Stomach (tissue), 9 donors: Measurements from ENCODE around the gene FGR. TPM values are rescaled to one million over a fixed set of nuclear protein-coding genes. Genes with fewer than 3 reads are reported as not detected.
A peak's percentile ranks its signal among the peaks of the same experiment; 100 is the strongest.

ENCODE experiments used
- DNase-seq, 2 donors: peaks; one replicate each; pipeline versions ENCODE4 v3.0.0 to v3.0.0-alpha.2; 2013 to 2019
- H3K27ac ChIP-seq, 5 donors: fragments of 200-600 bp in 4 of 5; sonication (generic) in 4 of 5; one replicate each; pipeline ENCODE4 v1.5.1; 2013 to 2019; ENCODE audit warnings: mild to moderate bottlenecking in 1 of 5, moderate library complexity in 1 of 5
- H3K27me3 ChIP-seq, 3 donors: fragments of 200-600 bp; sonication (generic); one replicate each; pipeline ENCODE4 v1.5.1; 2017 to 2019; ENCODE audit warnings: mixed run types in 1 of 3
- H3K36me3 ChIP-seq, 4 donors: fragments of 200-600 bp; sonication (generic); 1 replicate in 3 of 4; 2 replicates in 1 of 4; pipeline ENCODE4 v1.5.1; 2016 to 2019
- H3K4me1 ChIP-seq, 4 donors: fragments of 200-600 bp; sonication (generic); one replicate each; pipeline ENCODE4 v1.5.1; 2016 to 2019
- H3K4me3 ChIP-seq, 4 donors: fragments of 200-600 bp; sonication (generic) in 3 of 4; one replicate each; pipeline ENCODE4 v1.5.1; 2016 to 2019; ENCODE audit warnings: mild to moderate bottlenecking in 1 of 4
- H3K9me3 ChIP-seq, 4 donors: fragments of 200-600 bp; sonication (generic); one replicate each; pipeline ENCODE4 v1.5.1; 2016 to 2019
- CTCF ChIP-seq, 7 experiments: fragments of 450-650 bp in 4 of 7; fragments of 200-600 bp in 3 of 7; sonication (generic) in 3 of 7; IDR thresholded peaks; one replicate each; pipeline ENCODE4 v1.5.1; 2016 to 2019; ENCODE audit warnings: antibody characterized with exemption in 7 of 7, control low read depth in 2 of 7, mild to moderate bottlenecking in 1 of 7
- EP300 ChIP-seq: sonication (generic); formaldehyde crosslinking; IDR thresholded peaks from one replicate; pipeline ENCODE4 v1.6.1; 2017; ENCODE audit warnings: antibody characterized with exemption
- POLR2A ChIP-seq, 4 donors: fragments of 450-650 bp; IDR thresholded peaks; one replicate each; pipeline ENCODE4 v1.6.1; 2016; ENCODE audit warnings: antibody characterized with exemption in 4 of 4, control low read depth in 2 of 4, mild to moderate bottlenecking in 1 of 4, moderate library complexity in 1 of 4
- POLR2AphosphoS5 ChIP-seq, 3 donors: sonication (generic); formaldehyde crosslinking; IDR thresholded peaks; one replicate each; pipeline ENCODE4 v1.6.1; 2016; ENCODE audit warnings: antibody characterized with exemption in 3 of 3
- WGBS, 5 donors: extraction: QIAGEN DNeasy Blood & Tissue Kit in 3 of 5; methylation state at CpG; one replicate each; pipeline versions ENCODE4 v1.1.5 to v1.1.7; 2013 to 2018; 5-methylcytosine and 5-hydroxymethylcytosine counted together
- intact Hi-C: fragments of 100-400 bp; cut with DNase I; formaldehyde crosslinking; loops from one replicate; pipeline ENCODE4 v1.15.1; 2023; ENCODE audit warnings: low total_unique reads
- polyA plus RNA-seq, 3 donors: library from polyadenylated mRNA; stranded (reverse); fragments of 200-250 nt; gene quantifications; one replicate each; pipeline ENCODE4 v1.2.3, GENCODE V29; 2013
- total RNA-seq, 5 donors: library from RNA; depleted of rRNA; stranded (reverse); fragments of >200 nt; gene quantifications; one replicate each; pipeline versions ENCODE4 v1.1.0 to v1.2.3, GENCODE V29; 2014 to 2016
- donor health status: healthy with polysubstance abuse.
- donor health status: Bipolar disorder and iron deficiency.
- donor health status: healthy.

The FGR gene
- total and polyA plus RNA-seq, 8 donors, result 3.1 to 9.9 (median 6.8) TPM; not detected in 2

DNA sequence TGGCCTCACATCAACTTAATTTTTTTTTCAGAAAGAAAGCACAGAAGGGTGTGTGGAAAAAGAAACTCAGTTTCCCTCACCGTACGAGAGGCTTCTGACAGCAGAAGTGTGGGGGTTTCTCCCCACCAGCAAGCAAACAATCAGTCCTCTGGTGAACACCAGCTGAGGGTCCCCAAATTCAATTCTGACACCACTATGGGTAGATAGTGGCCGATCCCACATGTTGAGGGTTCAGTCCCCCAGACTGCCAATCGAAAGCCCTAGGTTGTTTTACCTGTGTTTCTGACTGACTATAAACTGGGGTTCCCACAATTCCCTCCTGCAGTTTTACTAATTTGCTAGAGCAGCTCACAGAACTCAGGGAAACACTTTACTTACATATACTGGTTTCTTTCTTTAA lies 34.9 kb upstream of the FGR start:
- Histone ChIP-seq H3K9me3 (no peaks in the 10 kb centered on the region), H3K36me3 (peaks cover 0 to 22% (median 7%) of the 10 kb centered on the region in 4 donors), H3K4me1 (peaks cover 19 to 43% (median 34%) of the 10 kb centered on the region in 4 donors), H3K4me3 (peak overlapping the region in 1 of 4 donors; percentile 51), H3K27me3 (no peaks in the 10 kb centered on the region), H3K27ac (peak overlapping the region in 1 of 5 donors; percentile 57)
- no peak for DNase-seq
- WGBS, 5 donors, result 63 to 79% (median 71%) methylated on average over 4 of the region's 4 CpGs
- intact Hi-C loops, result loop anchor here (10.0 kb wide), 1 partner anchor 55 kb away; the partner anchor contains the start of gene FAM76A
- TF ChIP-seq POLR2A (IDR thresholded peaks at IDR 0.05) (no peak), EP300 (no peak), CTCF (IDR thresholded peaks at IDR 0.05) (no peak), POLR2AphosphoS5 (IDR thresholded peaks at IDR 0.05) (no peak)

DNA sequence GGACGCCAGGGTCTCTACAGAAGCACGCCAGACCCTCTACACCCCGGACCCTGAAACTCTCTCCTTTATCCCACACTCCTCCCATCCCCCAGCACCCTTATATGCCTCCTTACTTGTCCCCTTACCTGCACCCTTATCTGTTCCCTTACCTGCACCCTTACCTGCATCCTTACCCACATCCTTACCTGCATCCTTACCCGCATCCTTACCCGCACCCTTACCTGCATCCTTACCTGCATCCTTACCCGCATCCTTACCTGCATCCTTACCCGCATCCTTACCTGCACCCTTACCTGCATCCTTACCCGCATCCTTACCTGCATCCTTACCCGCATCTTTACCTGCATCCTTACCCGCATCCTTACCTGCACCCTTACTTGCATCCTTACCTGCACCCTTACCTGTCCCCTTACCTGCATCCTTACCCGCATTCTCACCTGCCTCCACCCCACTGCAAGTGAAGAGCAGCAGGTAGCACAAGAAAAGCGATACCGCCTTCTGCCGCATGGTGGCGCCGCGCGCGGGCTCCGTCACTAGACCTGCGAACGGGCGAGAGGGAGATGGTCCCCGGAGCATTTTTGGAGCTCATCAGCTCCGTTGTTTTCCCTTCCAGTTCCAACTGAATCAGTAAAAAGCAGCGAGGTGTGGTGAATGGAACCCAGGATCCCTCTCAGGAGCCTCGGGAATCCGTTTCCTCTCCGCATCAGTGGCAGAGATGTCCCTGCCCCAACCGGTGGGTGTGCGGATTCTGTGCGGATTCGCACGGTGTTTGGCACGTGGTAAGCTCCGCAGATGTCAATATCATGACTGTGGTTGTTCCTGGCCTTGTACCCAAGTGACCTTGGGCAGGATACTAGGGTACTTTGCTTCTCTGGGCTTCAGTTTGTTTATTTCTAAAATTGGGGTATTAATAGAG lies 34.1 kb upstream of the FGR start:
- Histone ChIP-seq H3K4me3 (peak overlapping the region; percentile 40 to 51 (median 42)), H3K27ac (peak overlapping the region in 3 of 5 donors; percentile 16 to 57 (median 36)), H3K27me3 (no peaks in the 10 kb centered on the region), H3K4me1 (peaks cover 19 to 43% (median 34%) of the 10 kb centered on the region in 4 donors), H3K9me3 (no peaks in the 10 kb centered on the region), H3K36me3 (peaks cover 0 to 22% (median 7%) of the 10 kb centered on the region in 4 donors)
- DNase-seq, result peak; percentile 86 to 93
- TF ChIP-seq EP300 (no peak), POLR2A (IDR thresholded peaks at IDR 0.05) (no peak), POLR2AphosphoS5 (IDR thresholded peaks at IDR 0.05) (peak in 1 of 3 donors; percentile 69), CTCF (IDR thresholded peaks at IDR 0.05) (peak in 5 of 7 experiments; percentile 75 to 92 (median 90))
- WGBS, 5 donors, result 13 to 16% (median 14%) methylated on average over 36 of the region's 36 CpGs
- intact Hi-C loops, result loop anchor here (10.0 kb wide), 1 partner anchor 56 kb away; the partner anchor contains the start of gene FAM76A

DNA sequence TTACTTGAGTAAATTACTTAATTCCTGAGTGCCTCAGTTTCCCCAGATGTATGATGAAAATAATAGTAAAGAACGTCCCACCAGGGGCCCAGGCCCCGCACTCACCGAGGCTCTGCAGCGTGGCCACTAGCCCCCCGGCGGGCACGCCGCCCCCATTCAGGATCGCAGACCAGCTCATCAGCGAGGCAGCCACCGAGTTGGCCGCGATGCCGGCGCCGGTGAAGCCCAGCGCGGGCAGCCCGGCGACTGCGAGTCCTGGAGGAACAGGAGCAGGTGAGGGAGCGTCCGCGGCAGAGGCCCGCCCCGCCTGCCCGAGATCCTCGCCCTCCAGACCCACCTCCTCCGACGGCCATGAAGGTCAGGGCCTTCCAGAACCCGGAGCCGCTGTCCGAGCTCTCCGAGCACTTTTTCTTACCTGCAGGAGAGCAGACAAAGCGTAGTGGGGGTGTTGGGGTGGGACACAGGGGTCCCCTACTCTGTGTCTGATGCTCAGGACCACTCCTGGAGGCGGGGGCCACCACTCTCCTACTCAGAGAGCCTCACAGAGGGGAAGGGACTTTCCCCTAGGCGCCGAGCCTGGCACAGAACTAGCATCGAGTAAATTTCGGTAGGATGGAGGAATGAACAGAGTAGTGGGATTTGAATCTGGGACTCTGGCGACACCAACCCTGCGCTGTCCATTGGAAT lies 33.3 kb upstream of the FGR start:
- no peak for TF ChIP-seq EP300
- TF ChIP-seq POLR2A (IDR thresholded peaks at IDR 0.05), result no peak
- TF ChIP-seq POLR2AphosphoS5 (IDR thresholded peaks at IDR 0.05), result no peak
- TF ChIP-seq CTCF (IDR thresholded peaks at IDR 0.05), result no peak
- 81 to 92% (median 83%) methylated on average over 37 to 42 of the region's 42 CpGs for WGBS, 5 donors
- H3K27ac ChIP-seq, result no peak overlapping the region
- DNase-seq, result no peak
- H3K4me3 ChIP-seq, result no peak overlapping the region
- no peaks in the 10 kb centered on the region for H3K9me3 ChIP-seq
- intact Hi-C loops, result loop anchor here (10.0 kb wide), 1 partner anchor 57 kb away; the partner anchor contains the start of gene FAM76A
- peaks cover 19 to 45% (median 38%) of the 10 kb centered on the region in 4 donors for H3K4me1 ChIP-seq
- H3K27me3 ChIP-seq, result no peaks in the 10 kb centered on the region
- H3K36me3 ChIP-seq, result peaks cover 0 to 22% (median 7%) of the 10 kb centered on the region in 4 donors

GRCh38 chr1:27666791-27667254 lies 31.8 kb upstream of the FGR start:
- Histone ChIP-seq H3K27me3 (no peaks in the 10 kb centered on the region), H3K27ac (no peak overlapping the region), H3K9me3 (no peaks in the 10 kb centered on the region), H3K36me3 (peaks cover 0 to 22% (median 7%) of the 10 kb centered on the region in 4 donors), H3K4me3 (no peak overlapping the region), H3K4me1 (peaks cover 18 to 43% (median 38%) of the 10 kb centered on the region in 4 donors)
- intact Hi-C loops, result loop anchor here (10.0 kb wide), 1 partner anchor 58 kb away; the partner anchor contains the start of gene FAM76A
- no peak for DNase-seq
- WGBS, 5 donors, result 67 to 87% (median 77%) methylated on average over 6 of the region's 6 CpGs
- no peak for TF ChIP-seq POLR2AphosphoS5 (IDR thresholded peaks at IDR 0.05)
- no peak for TF ChIP-seq EP300
- TF ChIP-seq POLR2A (IDR thresholded peaks at IDR 0.05), result no peak
- TF ChIP-seq CTCF (IDR thresholded peaks at IDR 0.05), result no peak
